Ovary (tissue), 1 donor: ENCODE data around the gene DGCR8.

Source experiments
- EP300 ChIP-seq: sonication (generic); formaldehyde crosslinking; IDR thresholded peaks from one replicate; pipeline ENCODE4 v1.6.1; 2017; ENCODE audit warnings: antibody characterized with exemption
- POLR2A ChIP-seq: fragments of 450-650 bp; IDR thresholded peaks from one replicate; pipeline ENCODE4 v1.6.1; 2017; ENCODE audit warnings: antibody characterized with exemption, mild to moderate bottlenecking, moderate library complexity

GRCh38 chr22:20035375-20036083 lies 44.5 kb upstream of the DGCR8 start:
- TF ChIP-seq POLR2A (no peak), EP300 (no peak)
